Nephron progenitor cell (in vitro differentiated cells): ENCODE measurements around the gene PRDX2.
A peak's percentile ranks its signal among the peaks of the same experiment; 100 is the strongest.

Experiments used
- DNase-seq: peaks from one replicate; pipeline ENCODE4 v3.0.0; 2021
- H3K27ac Mint-ChIP-seq: 2 replicates; pipeline ENCODE4 v1.8.0; 2021; ENCODE audit warnings: mild to moderate bottlenecking, moderate library complexity, mixed read lengths
- H3K27me3 Mint-ChIP-seq: 2 replicates; pipeline ENCODE4 v1.8.0; 2021; ENCODE audit warnings: mild to moderate bottlenecking, low read depth, mixed read lengths; ENCODE audit not compliant: poor library complexity
- H3K36me3 Mint-ChIP-seq: 2 replicates; pipeline ENCODE4 v1.8.0; 2021; ENCODE audit warnings: low read depth, mixed read lengths
- H3K4me1 Mint-ChIP-seq: 2 replicates; pipeline ENCODE4 v1.8.0; 2021; ENCODE audit warnings: mixed read lengths
- H3K4me3 Mint-ChIP-seq: 2 replicates; pipeline ENCODE4 v1.8.0; 2021; ENCODE audit warnings: mild to moderate bottlenecking, moderate library complexity, mixed read lengths
- H3K9me3 Mint-ChIP-seq: 2 replicates; pipeline ENCODE4 v1.8.0; 2021; ENCODE audit warnings: mild to moderate bottlenecking, moderate library complexity, mixed read lengths
- TF ChIP-seq, protein P1 (sequence below): fragments of 200-600 bp; sonication (generic); IDR thresholded peaks from 2 replicates; pipeline ENCODE4 v1.5.0; 2021; ENCODE audit warnings: antibody characterized with exemption

PRDX2 gene

GRCh38 chr19:12806242-12807081 lies 4.9 kb upstream of the PRDX2 start, which contains the start of gene RNASEH2A:
Gene RNASEH2A, plus strand, starts transcription at chr19:12806584. Its CDS starts 90 bp downstream, at chr19:12806674.
- H3K9me3 Mint-ChIP-seq: no peaks in the 10 kb centered on the region
- H3K4me1 Mint-ChIP-seq: peaks cover 31% of the 10 kb centered on the region
- peak; percentile 90 for DNase-seq
- H3K27ac Mint-ChIP-seq: peak within 1 kb of the TSS; percentile 96
- TF ChIP-seq, protein P1, sequence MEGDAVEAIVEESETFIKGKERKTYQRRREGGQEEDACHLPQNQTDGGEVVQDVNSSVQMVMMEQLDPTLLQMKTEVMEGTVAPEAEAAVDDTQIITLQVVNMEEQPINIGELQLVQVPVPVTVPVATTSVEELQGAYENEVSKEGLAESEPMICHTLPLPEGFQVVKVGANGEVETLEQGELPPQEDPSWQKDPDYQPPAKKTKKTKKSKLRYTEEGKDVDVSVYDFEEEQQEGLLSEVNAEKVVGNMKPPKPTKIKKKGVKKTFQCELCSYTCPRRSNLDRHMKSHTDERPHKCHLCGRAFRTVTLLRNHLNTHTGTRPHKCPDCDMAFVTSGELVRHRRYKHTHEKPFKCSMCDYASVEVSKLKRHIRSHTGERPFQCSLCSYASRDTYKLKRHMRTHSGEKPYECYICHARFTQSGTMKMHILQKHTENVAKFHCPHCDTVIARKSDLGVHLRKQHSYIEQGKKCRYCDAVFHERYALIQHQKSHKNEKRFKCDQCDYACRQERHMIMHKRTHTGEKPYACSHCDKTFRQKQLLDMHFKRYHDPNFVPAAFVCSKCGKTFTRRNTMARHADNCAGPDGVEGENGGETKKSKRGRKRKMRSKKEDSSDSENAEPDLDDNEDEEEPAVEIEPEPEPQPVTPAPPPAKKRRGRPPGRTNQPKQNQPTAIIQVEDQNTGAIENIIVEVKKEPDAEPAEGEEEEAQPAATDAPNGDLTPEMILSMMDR: no peak
- no peaks in the 10 kb centered on the region for H3K27me3 Mint-ChIP-seq
- H3K36me3 Mint-ChIP-seq: peaks cover 19% of the 10 kb centered on the region
- peak within 1 kb of the TSS; percentile 96 for H3K4me3 Mint-ChIP-seq

GRCh38 chr19:12804051-12804450 lies 2.5 kb upstream of the PRDX2 start:
- Mint-ChIP-seq H3K4me3 (no peak overlapping the region), H3K27ac (no peak overlapping the region), H3K36me3 (peaks cover 16% of the 10 kb centered on the region), H3K9me3 (no peaks in the 10 kb centered on the region), H3K27me3 (no peaks in the 10 kb centered on the region), H3K4me1 (peaks cover 41% of the 10 kb centered on the region)
- TF ChIP-seq, protein P1: no peak
- no peak for DNase-seq

DNA sequence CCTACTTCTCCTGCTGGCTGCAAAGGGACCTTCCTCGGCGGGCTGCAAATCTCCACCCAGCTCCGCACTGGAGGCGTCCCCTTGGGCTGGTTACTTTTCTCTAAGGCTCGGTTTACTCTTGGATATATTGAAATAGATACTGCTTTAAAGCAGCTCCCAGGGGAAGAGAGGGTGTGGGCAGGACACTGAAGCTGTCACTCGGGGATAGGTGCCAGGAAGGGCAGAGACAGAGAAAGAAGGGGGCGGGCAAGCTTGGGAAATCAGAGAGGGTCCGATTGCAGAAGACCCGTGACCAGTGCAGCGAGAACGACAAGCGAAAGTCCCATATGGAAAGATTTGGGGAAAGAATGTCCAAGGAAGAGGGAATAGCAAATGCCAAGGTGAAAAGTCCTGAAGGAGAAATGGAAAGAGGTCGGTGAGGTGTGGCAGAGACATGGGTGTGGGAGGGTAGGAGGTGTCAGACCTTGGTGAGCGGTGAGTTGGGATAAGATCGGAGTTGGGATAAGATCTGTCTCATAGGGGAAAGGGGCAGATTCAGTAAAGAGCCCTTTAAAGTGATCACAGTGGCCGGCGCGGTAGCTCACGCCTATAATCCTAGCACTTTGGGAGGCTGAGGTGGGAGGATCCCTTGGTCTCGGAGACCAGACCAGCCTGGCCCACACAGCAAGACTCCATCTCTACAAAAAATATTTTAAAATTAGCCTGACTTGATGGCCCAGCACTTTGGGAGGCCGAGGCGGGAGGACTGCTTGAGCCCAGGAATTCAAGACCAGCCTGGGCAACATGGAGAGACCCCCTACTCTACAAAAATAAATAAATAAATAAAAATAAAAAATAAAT lies 887 bp upstream of the PRDX2 start:
- Mint-ChIP-seq H3K9me3 (no peaks in the 10 kb centered on the region), H3K27ac (no peak overlapping the region), H3K27me3 (no peaks in the 10 kb centered on the region), H3K4me3 (peak overlapping the region; percentile 90), H3K4me1 (peaks cover 35% of the 10 kb centered on the region), H3K36me3 (peaks cover 19% of the 10 kb centered on the region)
- no peak for DNase-seq
- TF ChIP-seq, protein P1: no peak

DNA sequence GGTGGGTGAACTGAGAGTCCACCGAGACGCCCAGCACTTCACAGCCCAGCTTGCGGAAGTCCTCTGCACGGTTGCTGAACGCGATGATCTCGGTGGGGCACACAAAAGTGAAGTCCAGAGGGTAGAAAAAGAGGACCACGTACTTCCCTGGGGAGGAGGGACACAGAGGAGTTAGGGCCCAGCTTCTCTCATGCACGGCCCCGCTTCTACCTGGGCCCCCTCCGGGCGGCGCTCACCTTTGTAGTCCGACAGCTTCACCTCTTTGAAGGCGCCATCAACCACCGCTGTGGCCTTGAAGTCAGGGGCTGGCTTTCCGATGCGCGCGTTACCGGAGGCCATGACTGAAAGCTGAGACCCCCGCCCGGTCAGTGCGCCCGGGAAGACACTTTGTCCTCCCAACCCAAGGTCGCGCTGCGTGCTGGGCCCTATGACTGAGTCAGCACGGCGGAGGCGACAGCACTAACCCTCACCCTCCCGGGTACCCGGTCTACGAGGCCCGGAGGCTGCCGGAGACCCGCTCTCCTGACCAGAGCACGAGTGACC lies 606 bp downstream of the PRDX2 start:
- Mint-ChIP-seq H3K27ac (peak overlapping the region; percentile 39), H3K27me3 (no peaks in the 10 kb centered on the region), H3K4me1 (peaks cover 30% of the 10 kb centered on the region)

DNA sequence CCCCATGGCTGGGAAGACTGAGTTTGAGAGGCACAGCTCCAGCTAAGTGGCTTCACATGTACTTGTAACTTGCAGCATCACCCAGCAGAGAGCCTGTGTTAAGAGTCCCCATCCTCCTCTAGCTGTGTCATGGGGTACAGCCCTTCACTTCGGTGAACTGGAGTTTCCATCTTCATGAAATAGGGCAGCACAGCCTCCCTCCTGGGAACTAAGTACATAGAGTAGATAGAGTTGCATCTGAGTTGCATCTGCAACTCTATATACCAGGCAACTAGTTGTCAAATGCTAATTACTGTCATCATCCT lies 1.2 kb downstream of the PRDX2 start:
- Mint-ChIP-seq H3K9me3 (no peaks in the 10 kb centered on the region), H3K27ac (no peak overlapping the region), H3K4me1 (peaks cover 32% of the 10 kb centered on the region), H3K36me3 (peaks cover 31% of the 10 kb centered on the region), H3K27me3 (no peaks in the 10 kb centered on the region), H3K4me3 (peak overlapping the region; percentile 90)
- no peak for DNase-seq
- TF ChIP-seq, protein P1: no peak

More for the DNA sequence above, 606 bp downstream of the PRDX2 start:
- peaks cover 31% of the 10 kb centered on the region for H3K36me3 Mint-ChIP-seq
- TF ChIP-seq, protein P1: no peak
- DNase-seq: peak; percentile 66
- H3K9me3 Mint-ChIP-seq: no peaks in the 10 kb centered on the region
- H3K4me3 Mint-ChIP-seq: peak overlapping the region; percentile 90
